Tibial artery (tissue), 4 donors: ENCODE measurements around the gene SCUBE1.

Source experiments
- DNase-seq, 2 donors: peaks; one replicate each; pipeline ENCODE4 v3.0.0-alpha.2; 2019
- H3K27ac ChIP-seq, 2 donors: fragments of 200-600 bp; sonication (generic) in 1 of 2; 1 replicate in 1 of 2; 2 replicates in 1 of 2; pipeline ENCODE4 v1.5.1; 2018 to 2019; ENCODE audit warnings: mild to moderate bottlenecking in 1 of 2
- H3K27me3 ChIP-seq, 2 donors: fragments of 200-600 bp; sonication (generic) in 1 of 2; one replicate each; pipeline versions ENCODE4 v1.5.1 to v1.6.0; 2016 to 2019
- H3K36me3 ChIP-seq, 3 donors: fragments of 200-600 bp; sonication (generic) in 2 of 3; one replicate each; pipeline ENCODE4 v1.5.1; 2016 to 2019; ENCODE audit warnings: mild to moderate bottlenecking in 2 of 3
- H3K4me1 ChIP-seq, 4 donors: fragments of 200-600 bp; sonication (generic) in 2 of 4; 1 replicate in 3 of 4; 2 replicates in 1 of 4; pipeline ENCODE4 v1.5.1; 2016 to 2019
- H3K4me3 ChIP-seq, 2 donors: fragments of 200-600 bp; sonication (generic) in 1 of 2; 1 replicate in 1 of 2; 2 replicates in 1 of 2; pipeline ENCODE4 v1.5.1; 2018 to 2019; ENCODE audit warnings: mild to moderate bottlenecking in 2 of 2
- H3K9me3 ChIP-seq, 3 donors: fragments of 200-600 bp; sonication (generic) in 1 of 3; one replicate each; pipeline ENCODE4 v1.5.1; 2016 to 2019
- intact Hi-C: fragments of 100-400 bp; cut with DNase I; formaldehyde crosslinking; loops from one replicate; pipeline ENCODE4 v1.15.0; 2023; ENCODE audit warnings: low total_unique reads
- TF ChIP-seq, protein P1 (sequence below), 2 experiments: fragments of 200-600 bp in 1 of 2; fragments of 450-650 bp in 1 of 2; IDR thresholded peaks; one replicate each; pipeline ENCODE4 v1.5.1; 2017 to 2019; ENCODE audit warnings: antibody characterized with exemption in 2 of 2, mild to moderate bottlenecking in 1 of 2, moderate library complexity in 1 of 2

Gene SCUBE1

GRCh38 chr22:43338766-43339345, 4.3 kb downstream of the SCUBE1 start:
- no peak overlapping the region for H3K27ac ChIP-seq
- H3K4me3 ChIP-seq: no peak overlapping the region
- intact Hi-C loops: no loop called here
- TF ChIP-seq, protein P1, sequence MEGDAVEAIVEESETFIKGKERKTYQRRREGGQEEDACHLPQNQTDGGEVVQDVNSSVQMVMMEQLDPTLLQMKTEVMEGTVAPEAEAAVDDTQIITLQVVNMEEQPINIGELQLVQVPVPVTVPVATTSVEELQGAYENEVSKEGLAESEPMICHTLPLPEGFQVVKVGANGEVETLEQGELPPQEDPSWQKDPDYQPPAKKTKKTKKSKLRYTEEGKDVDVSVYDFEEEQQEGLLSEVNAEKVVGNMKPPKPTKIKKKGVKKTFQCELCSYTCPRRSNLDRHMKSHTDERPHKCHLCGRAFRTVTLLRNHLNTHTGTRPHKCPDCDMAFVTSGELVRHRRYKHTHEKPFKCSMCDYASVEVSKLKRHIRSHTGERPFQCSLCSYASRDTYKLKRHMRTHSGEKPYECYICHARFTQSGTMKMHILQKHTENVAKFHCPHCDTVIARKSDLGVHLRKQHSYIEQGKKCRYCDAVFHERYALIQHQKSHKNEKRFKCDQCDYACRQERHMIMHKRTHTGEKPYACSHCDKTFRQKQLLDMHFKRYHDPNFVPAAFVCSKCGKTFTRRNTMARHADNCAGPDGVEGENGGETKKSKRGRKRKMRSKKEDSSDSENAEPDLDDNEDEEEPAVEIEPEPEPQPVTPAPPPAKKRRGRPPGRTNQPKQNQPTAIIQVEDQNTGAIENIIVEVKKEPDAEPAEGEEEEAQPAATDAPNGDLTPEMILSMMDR (IDR thresholded peaks at IDR 0.05): no peak
- H3K36me3 ChIP-seq: no peaks in the 10 kb centered on the region
- peaks cover 6 to 61% of the 10 kb centered on the region in 2 donors for H3K27me3 ChIP-seq
- peaks cover 0 to 17% (median 12%) of the 10 kb centered on the region in 4 donors for H3K4me1 ChIP-seq
- no peak for DNase-seq
- H3K9me3 ChIP-seq: no peaks in the 10 kb centered on the region

DNA sequence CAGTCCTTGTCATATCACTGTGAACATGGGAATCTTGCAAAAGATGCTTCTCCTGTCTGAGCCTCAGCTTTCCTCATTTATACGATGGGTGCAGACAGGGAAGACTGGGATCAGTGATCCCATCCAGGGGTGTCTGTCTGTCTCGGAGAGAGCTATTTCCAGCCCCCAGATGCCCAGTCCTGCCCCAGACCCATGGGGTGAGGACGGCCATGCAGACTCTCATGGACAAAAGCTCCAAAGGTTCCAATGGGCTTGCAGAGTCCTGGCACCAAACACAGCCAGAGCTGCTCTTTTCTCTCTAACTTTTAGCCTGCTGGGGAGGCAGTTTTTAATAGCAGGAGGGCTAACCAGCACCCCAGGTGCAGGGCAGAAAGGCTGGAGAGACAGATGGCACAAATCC, 5.2 kb downstream of the SCUBE1 start:
- H3K4me1 ChIP-seq: peaks cover 0 to 8% (median 5%) of the 10 kb centered on the region in 4 donors
- peaks cover 6 to 52% of the 10 kb centered on the region in 2 donors for H3K27me3 ChIP-seq
- H3K36me3 ChIP-seq: no peaks in the 10 kb centered on the region
- DNase-seq: no peak
- no peak overlapping the region for H3K4me3 ChIP-seq
- no peak overlapping the region for H3K27ac ChIP-seq
- intact Hi-C loops: no loop called here
- TF ChIP-seq, protein P1 (IDR thresholded peaks at IDR 0.05): no peak
- no peaks in the 10 kb centered on the region for H3K9me3 ChIP-seq

GRCh38 chr22:43337385-43337784, 5.8 kb downstream of the SCUBE1 start:
- DNase-seq: no peak
- intact Hi-C loops: no loop called here
- no peaks in the 10 kb centered on the region for H3K9me3 ChIP-seq
- H3K4me3 ChIP-seq: no peak overlapping the region
- H3K36me3 ChIP-seq: no peaks in the 10 kb centered on the region
- TF ChIP-seq, protein P1 (IDR thresholded peaks at IDR 0.05): no peak
- peaks cover 3 to 46% of the 10 kb centered on the region in 2 donors for H3K27me3 ChIP-seq
- H3K27ac ChIP-seq: no peak overlapping the region
- peaks cover 0 to 2% (median under 1%) of the 10 kb centered on the region in 4 donors for H3K4me1 ChIP-seq

DNA sequence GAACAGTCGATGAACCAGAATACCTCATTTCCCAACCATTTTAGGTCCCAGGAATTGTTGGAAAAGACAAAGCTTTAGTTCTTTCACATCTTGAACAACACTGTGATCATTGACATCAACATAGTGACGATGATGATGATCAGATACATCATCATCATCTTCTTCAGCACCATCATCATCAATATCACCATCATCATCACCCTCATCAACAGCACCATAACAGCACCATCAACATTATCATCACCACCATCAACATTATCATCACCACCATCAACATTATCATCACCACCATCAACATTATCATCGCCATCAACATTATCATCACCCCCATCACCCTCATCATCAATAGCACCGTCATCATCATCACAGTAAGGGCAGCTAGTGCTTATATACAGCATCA, 8.8 kb downstream of the SCUBE1 start:
- TF ChIP-seq, protein P1 (IDR thresholded peaks at IDR 0.05): no peak
- Histone ChIP-seq H3K27ac (no peak overlapping the region), H3K36me3 (no peaks in the 10 kb centered on the region), H3K4me3 (no peak overlapping the region), H3K27me3 (peaks cover 0 to 20% of the 10 kb centered on the region in 2 donors), H3K4me1 (no peaks in the 10 kb centered on the region), H3K9me3 (no peaks in the 10 kb centered on the region)
- intact Hi-C loops: no loop called here
- DNase-seq: no peak

GRCh38 chr22:43333978-43334377, 9.2 kb downstream of the SCUBE1 start:
- no peaks in the 10 kb centered on the region for H3K9me3 ChIP-seq
- no peaks in the 10 kb centered on the region for H3K36me3 ChIP-seq
- peaks cover 0 to 18% of the 10 kb centered on the region in 2 donors for H3K27me3 ChIP-seq
- TF ChIP-seq, protein P1 (IDR thresholded peaks at IDR 0.05): no peak
- no peak overlapping the region for H3K4me3 ChIP-seq
- intact Hi-C loops: no loop called here
- H3K4me1 ChIP-seq: no peaks in the 10 kb centered on the region
- no peak overlapping the region for H3K27ac ChIP-seq
- no peak for DNase-seq

DNA sequence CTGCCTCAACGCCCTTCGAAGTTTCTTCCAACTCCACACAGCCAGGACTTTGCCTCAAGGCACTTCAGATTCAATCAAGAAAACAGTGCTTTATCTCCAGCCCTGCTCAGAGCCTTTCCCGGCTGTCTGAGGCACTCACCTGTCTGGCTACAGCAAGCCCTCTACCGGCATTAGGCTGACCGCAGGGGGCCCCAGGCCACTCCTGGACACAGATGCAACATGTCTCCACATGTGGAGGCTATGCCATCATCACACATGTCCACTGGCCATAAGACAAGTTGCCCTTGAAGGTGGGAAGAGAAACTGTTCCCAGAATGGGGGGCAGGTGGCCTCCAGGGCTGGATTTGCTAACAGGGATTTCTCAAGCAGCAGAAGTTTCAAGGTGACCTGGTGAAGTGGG, 10.0 kb downstream of the SCUBE1 start:
- TF ChIP-seq, protein P1 (IDR thresholded peaks at IDR 0.05): no peak
- intact Hi-C loops: no loop called here
- peaks cover 0 to 20% of the 10 kb centered on the region in 2 donors for H3K27me3 ChIP-seq

More for the DNA sequence above, 10.0 kb downstream of the SCUBE1 start:
- Histone ChIP-seq H3K4me3 (no peak overlapping the region), H3K4me1 (no peaks in the 10 kb centered on the region), H3K27ac (no peak overlapping the region), H3K9me3 (no peaks in the 10 kb centered on the region), H3K36me3 (no peaks in the 10 kb centered on the region)
- no peak for DNase-seq
